Measurements from ENCODE around the gene PRICKLE2. TPM values are rescaled to one million over a fixed set of nuclear protein-coding genes. Genes with fewer than 3 reads are reported as not detected.

PRICKLE2 gene
- total RNA-seq, 1 experiment from 2014 or later = 1.9 TPM

DNA sequence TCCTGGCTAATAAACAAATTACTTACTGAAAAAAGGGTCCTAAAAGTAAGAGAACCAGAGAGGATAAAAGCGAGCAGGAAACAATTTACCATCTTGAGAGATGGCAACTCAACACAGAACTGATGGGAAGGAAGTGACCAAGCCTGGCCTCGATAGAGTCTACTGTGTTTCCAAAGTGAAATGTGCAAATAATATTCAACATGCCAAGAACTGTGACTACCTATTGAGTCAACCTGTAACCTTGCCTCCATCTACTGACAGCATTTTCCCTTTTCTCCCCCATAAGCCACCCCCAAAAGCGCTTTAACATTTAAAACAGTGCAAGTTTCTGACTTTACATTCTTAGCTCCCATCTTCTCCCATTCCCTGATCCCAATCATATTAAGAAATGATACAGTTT, 126.6 kb downstream of the PRICKLE2 start:
- H3K27ac Mint-ChIP-seq (ENCODE audit: unreplicated experiment) = no peak overlapping the region
- TF ChIP-seq, protein P1, sequence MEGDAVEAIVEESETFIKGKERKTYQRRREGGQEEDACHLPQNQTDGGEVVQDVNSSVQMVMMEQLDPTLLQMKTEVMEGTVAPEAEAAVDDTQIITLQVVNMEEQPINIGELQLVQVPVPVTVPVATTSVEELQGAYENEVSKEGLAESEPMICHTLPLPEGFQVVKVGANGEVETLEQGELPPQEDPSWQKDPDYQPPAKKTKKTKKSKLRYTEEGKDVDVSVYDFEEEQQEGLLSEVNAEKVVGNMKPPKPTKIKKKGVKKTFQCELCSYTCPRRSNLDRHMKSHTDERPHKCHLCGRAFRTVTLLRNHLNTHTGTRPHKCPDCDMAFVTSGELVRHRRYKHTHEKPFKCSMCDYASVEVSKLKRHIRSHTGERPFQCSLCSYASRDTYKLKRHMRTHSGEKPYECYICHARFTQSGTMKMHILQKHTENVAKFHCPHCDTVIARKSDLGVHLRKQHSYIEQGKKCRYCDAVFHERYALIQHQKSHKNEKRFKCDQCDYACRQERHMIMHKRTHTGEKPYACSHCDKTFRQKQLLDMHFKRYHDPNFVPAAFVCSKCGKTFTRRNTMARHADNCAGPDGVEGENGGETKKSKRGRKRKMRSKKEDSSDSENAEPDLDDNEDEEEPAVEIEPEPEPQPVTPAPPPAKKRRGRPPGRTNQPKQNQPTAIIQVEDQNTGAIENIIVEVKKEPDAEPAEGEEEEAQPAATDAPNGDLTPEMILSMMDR (IDR thresholded peaks at IDR 0.05; ENCODE audit: unreplicated experiment) = no peak
- no peak overlapping the region for H3K4me3 Mint-ChIP-seq (ENCODE audit: low read depth, unreplicated experiment)
- no TSS peak for BruUV-seq (replicated peaks)
- DNase-seq = no peak
- intact Hi-C loops (cut with micrococcal nuclease; ENCODE audit: unreplicated experiment) = no loop called here
- no peaks in the 10 kb centered on the region for H3K36me3 Mint-ChIP-seq (ENCODE audit: insufficient read depth, unreplicated experiment)
- no peaks in the 10 kb centered on the region for H3K4me1 Mint-ChIP-seq (ENCODE audit: low read depth, unreplicated experiment)
- CTCF ChIA-PET = no interaction called here
- no peaks in the 10 kb centered on the region for H3K9me3 Mint-ChIP-seq (ENCODE audit: low read depth, unreplicated experiment)
- no peaks in the 10 kb centered on the region for H3K27me3 Mint-ChIP-seq (ENCODE audit: unreplicated experiment)

- no peak overlapping the region for H3K27ac Mint-ChIP-seq (ENCODE audit: unreplicated experiment)
- intact Hi-C loops (cut with micrococcal nuclease; ENCODE audit: unreplicated experiment) = no loop called here
- H3K9me3 Mint-ChIP-seq (ENCODE audit: low read depth, unreplicated experiment) = no peaks in the 10 kb centered on the region
- CTCF ChIA-PET = no interaction called here
- DNase-seq = no peak
- BruUV-seq (replicated peaks) = no TSS peak
- TF ChIP-seq, protein P1 (IDR thresholded peaks at IDR 0.05; ENCODE audit: unreplicated experiment) = no peak
- no peak overlapping the region for H3K4me3 Mint-ChIP-seq (ENCODE audit: low read depth, unreplicated experiment)
- H3K4me1 Mint-ChIP-seq (ENCODE audit: low read depth, unreplicated experiment) = no peaks in the 10 kb centered on the region
- no peaks in the 10 kb centered on the region for H3K27me3 Mint-ChIP-seq (ENCODE audit: unreplicated experiment)
- no peaks in the 10 kb centered on the region for H3K36me3 Mint-ChIP-seq (ENCODE audit: insufficient read depth, unreplicated experiment)
Observed at GRCh38 chr3:64097920-64098319, 127.3 kb downstream of the PRICKLE2 start.

DNA sequence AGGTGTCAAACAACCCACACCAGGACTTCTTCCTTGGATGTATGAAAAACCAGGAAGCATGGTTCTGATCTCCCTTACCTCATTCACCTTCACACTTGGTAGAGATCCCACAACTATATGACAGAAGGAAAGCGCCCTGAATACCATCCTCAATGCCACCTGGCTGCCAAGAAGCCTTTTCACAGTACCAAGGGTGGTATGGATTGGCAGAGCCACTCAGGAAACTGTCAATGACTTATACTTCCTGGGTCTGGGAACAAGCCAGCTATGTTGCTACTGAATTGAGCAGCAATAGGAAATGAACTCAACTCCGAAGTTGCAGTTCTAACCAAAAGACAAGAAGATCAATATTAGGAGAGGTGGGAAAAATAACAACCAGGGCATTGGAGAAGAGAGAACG, 129.5 kb downstream of the PRICKLE2 start:
- no peaks in the 10 kb centered on the region for H3K9me3 Mint-ChIP-seq (ENCODE audit: low read depth, unreplicated experiment)
- TF ChIP-seq, protein P1 (IDR thresholded peaks at IDR 0.05; ENCODE audit: unreplicated experiment) = no peak
- intact Hi-C loops (cut with micrococcal nuclease; ENCODE audit: unreplicated experiment) = no loop called here
- CTCF ChIA-PET = no interaction called here
- no peak for DNase-seq
- no peak overlapping the region for H3K4me3 Mint-ChIP-seq (ENCODE audit: low read depth, unreplicated experiment)
- H3K27ac Mint-ChIP-seq (ENCODE audit: unreplicated experiment) = no peak overlapping the region
- BruUV-seq (replicated peaks) = no TSS peak
- no peaks in the 10 kb centered on the region for H3K27me3 Mint-ChIP-seq (ENCODE audit: unreplicated experiment)
- no peaks in the 10 kb centered on the region for H3K4me1 Mint-ChIP-seq (ENCODE audit: low read depth, unreplicated experiment)
- no peaks in the 10 kb centered on the region for H3K36me3 Mint-ChIP-seq (ENCODE audit: insufficient read depth, unreplicated experiment)

DNA sequence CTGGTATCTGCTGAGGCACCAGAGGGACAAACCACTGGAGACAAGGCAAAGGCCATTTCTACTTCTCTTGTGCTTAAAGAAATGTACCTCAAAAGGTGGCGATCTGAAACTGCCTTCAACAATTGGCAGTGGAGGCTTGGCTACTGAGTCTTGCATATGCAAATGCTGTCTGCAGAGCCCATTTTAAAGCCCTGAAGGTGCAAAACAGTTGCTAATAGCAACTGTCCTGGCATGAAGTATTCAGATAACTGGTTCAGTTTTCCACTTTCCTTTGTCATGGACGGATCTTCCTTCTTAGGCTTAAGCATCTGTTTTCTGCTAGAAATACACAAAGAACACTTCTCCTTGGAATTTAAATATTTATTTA, 130.6 kb downstream of the PRICKLE2 start:
- TF ChIP-seq, protein P1 (IDR thresholded peaks at IDR 0.05; ENCODE audit: unreplicated experiment) = no peak
- Mint-ChIP-seq H3K4me1 (ENCODE audit: low read depth, unreplicated experiment) (no peaks in the 10 kb centered on the region), H3K4me3 (ENCODE audit: low read depth, unreplicated experiment) (no peak overlapping the region), H3K9me3 (ENCODE audit: low read depth, unreplicated experiment) (no peaks in the 10 kb centered on the region), H3K27ac (ENCODE audit: unreplicated experiment) (no peak overlapping the region), H3K36me3 (ENCODE audit: insufficient read depth, unreplicated experiment) (no peaks in the 10 kb centered on the region), H3K27me3 (ENCODE audit: unreplicated experiment) (no peaks in the 10 kb centered on the region)
- no TSS peak for BruUV-seq (replicated peaks)
- CTCF ChIA-PET = interaction anchor here (1.0 kb wide), 1 partner anchor 10 kb away, joined by 3 read pairs; no protein-coding TSS in a partner anchor
- intact Hi-C loops (cut with micrococcal nuclease; ENCODE audit: unreplicated experiment) = no loop called here
- no peak for DNase-seq

Data from Calu3 (cell line).